SH-SY5Y (cell line): ENCODE measurements around the gene UFSP1.

Experiments used
- GATA2 ChIP-seq: IDR thresholded peaks from 2 replicates; pipeline ENCODE4 v1.6.1; 2011; ENCODE audit warnings: mild to moderate bottlenecking, low read depth, low read length
- GATA3 ChIP-seq: IDR thresholded peaks from 2 replicates; pipeline ENCODE4 v1.6.1; 2011; ENCODE audit warnings: low read depth, mild to moderate bottlenecking, low read length, moderate library complexity

DNA sequence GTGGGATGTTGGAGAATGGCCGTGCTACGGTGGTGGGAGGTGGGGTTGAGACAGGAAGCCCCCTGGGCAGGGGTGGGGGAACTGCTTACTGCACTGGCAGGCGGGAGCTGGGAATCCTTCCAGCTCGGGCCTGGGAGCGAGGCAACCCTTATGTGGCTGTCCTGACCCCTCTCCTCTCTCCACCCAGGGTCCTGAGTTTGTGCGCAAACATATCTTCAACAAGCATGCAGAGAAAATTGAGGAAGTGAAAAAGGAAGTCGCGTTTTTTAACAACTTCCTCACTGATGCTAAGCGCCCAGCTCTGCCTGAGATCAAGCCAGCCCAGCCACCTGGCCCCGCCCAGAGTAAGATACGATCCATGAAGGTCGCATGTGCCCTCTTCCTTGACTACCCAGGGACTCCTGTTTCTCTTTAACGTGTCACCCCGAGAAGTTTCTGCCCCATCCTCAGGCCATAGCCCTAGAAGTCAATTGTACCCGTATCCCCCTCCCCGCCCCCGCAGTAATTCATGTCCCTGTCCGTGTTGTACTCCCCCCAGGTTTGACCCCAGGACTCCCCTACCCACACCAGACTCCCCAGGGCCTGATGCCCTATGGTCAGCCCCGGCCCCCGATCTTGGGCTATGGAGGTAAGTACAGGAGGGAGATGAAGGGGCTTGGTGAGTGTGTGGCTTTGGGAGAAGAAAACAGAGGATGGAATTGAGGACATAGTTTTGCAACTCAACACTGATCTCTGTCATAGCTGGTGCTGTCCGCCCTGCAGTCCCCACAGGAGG, 1.8 kb downstream of the UFSP1 start:
- TF ChIP-seq GATA3 (no peak), GATA2 (no peak)
